SJCRH30 (cell line): Measurements from ENCODE around the gene CHPF. TPM values are rescaled to one million over a fixed set of nuclear protein-coding genes. Genes with fewer than 3 reads are reported as not detected.
A peak's percentile ranks its signal among the peaks of the same experiment; 100 is the strongest.

Experiments used
- DNase-seq, 2 experiments: peaks; one replicate each; pipeline ENCODE4 v3.0.0-alpha.2; 2015 to 2020
- H3K27ac ChIP-seq: fragments of 250-450 bp; sonication (Bioruptor Pico); 2 replicates; pipeline ENCODE4 v1.5.1; 2020; ENCODE audit warnings: mild to moderate bottlenecking, moderate library complexity
- H3K27me3 ChIP-seq: fragments of 250-450 bp; sonication (Bioruptor Pico); 2 replicates; pipeline ENCODE4 v1.5.1; 2020; ENCODE audit warnings: mild to moderate bottlenecking, moderate library complexity
- H3K36me3 ChIP-seq: fragments of 250-450 bp; sonication (Bioruptor Pico); 2 replicates; pipeline ENCODE4 v1.5.1; 2020; ENCODE audit warnings: mild to moderate bottlenecking, moderate library complexity
- H3K4me1 ChIP-seq: fragments of 250-450 bp; sonication (Bioruptor Pico); 2 replicates; pipeline ENCODE4 v1.5.1; 2020; ENCODE audit warnings: mild to moderate bottlenecking, moderate library complexity
- H3K4me3 ChIP-seq: fragments of 250-450 bp; sonication (Bioruptor Pico); 2 replicates; pipeline ENCODE4 v1.5.1; 2020; ENCODE audit warnings: mild to moderate bottlenecking, moderate library complexity
- H3K9me3 ChIP-seq: fragments of 250-450 bp; sonication (Bioruptor Pico); replicated peaks from 2 replicates; pipeline ENCODE4 v1.5.1; 2020; ENCODE audit warnings: mild to moderate bottlenecking, moderate library complexity
- total RNA-seq: library from RNA; depleted of rRNA; stranded (reverse); fragments of >200 nt; shearing (Covaris generic); gene quantifications from 2 replicates; pipeline ENCODE4 v1.2.3, GENCODE V29; 2014

CHPF gene
- total RNA-seq, 1 experiment from 2014 or later = 41.8 TPM

GRCh38 chr2:219571311-219572236, 28.0 kb upstream of the CHPF start, which contains the start of gene OBSL1:
Gene OBSL1, minus strand, starts transcription at chr2:219571539. Its CDS starts 307 bp downstream, at chr2:219571232.
- Histone ChIP-seq H3K36me3 (peaks cover 10% of the 10 kb centered on the region), H3K4me1 (peaks cover 18% of the 10 kb centered on the region), H3K9me3 (no peaks in the 10 kb centered on the region), H3K4me3 (peak within 1 kb of the TSS; percentile 94), H3K27me3 (no peaks in the 10 kb centered on the region), H3K27ac (peak within 1 kb of the TSS; percentile 83)
- DNase-seq = peak; percentile 96 to 97

GRCh38 chr2:219570924-219571310, 27.3 kb upstream of the CHPF start:
- peaks cover 15% of the 10 kb centered on the region for H3K4me1 ChIP-seq
- DNase-seq = peak; percentile 32

GRCh38 chr2:219570194-219570923, 26.8 kb upstream of the CHPF start:
- H3K27me3 ChIP-seq = no peaks in the 10 kb centered on the region
- no peaks in the 10 kb centered on the region for H3K9me3 ChIP-seq
- H3K36me3 ChIP-seq = peaks cover 10% of the 10 kb centered on the region
- H3K27ac ChIP-seq = peak overlapping the region; percentile 83; the same call in 1 of the 2 replicates
- DNase-seq = peak in 1 of 2 experiments; percentile 33
- peak overlapping the region; percentile 94 for H3K4me3 ChIP-seq
- peaks cover 15% of the 10 kb centered on the region for H3K4me1 ChIP-seq

More at GRCh38 chr2:219570924-219571310, 27.3 kb upstream of the CHPF start:
- no peaks in the 10 kb centered on the region for H3K9me3 ChIP-seq
- H3K4me3 ChIP-seq = peak overlapping the region; percentile 94
- no peaks in the 10 kb centered on the region for H3K27me3 ChIP-seq
- peaks cover 10% of the 10 kb centered on the region for H3K36me3 ChIP-seq
- H3K27ac ChIP-seq = peak overlapping the region; percentile 83

- no peak for DNase-seq
- Histone ChIP-seq H3K27ac (no peak overlapping the region), H3K36me3 (peaks cover 10% of the 10 kb centered on the region), H3K4me3 (peak overlapping the region; percentile 94), H3K4me1 (peaks cover 15% of the 10 kb centered on the region), H3K27me3 (no peaks in the 10 kb centered on the region), H3K9me3 (no peaks in the 10 kb centered on the region)
Observed at GRCh38 chr2:219569635-219570034, 26.0 kb upstream of the CHPF start.

GRCh38 chr2:219569041-219569440, 25.4 kb upstream of the CHPF start:
- peak; percentile 47 to 64 for DNase-seq
- H3K4me3 ChIP-seq = no peak overlapping the region
- no peak overlapping the region for H3K27ac ChIP-seq
- no peaks in the 10 kb centered on the region for H3K9me3 ChIP-seq
- H3K27me3 ChIP-seq = no peaks in the 10 kb centered on the region
- H3K4me1 ChIP-seq = peaks cover 15% of the 10 kb centered on the region
- H3K36me3 ChIP-seq = peaks cover 10% of the 10 kb centered on the region

GRCh38 chr2:219567791-219568361, 24.3 kb upstream of the CHPF start:
- Histone ChIP-seq H3K27me3 (no peaks in the 10 kb centered on the region), H3K4me3 (no peak overlapping the region), H3K4me1 (peaks cover 23% of the 10 kb centered on the region), H3K36me3 (peaks cover 10% of the 10 kb centered on the region), H3K9me3 (no peaks in the 10 kb centered on the region), H3K27ac (no peak overlapping the region)
- DNase-seq = no peak

GRCh38 chr2:219567131-219567530, 23.5 kb upstream of the CHPF start:
- no peaks in the 10 kb centered on the region for H3K9me3 ChIP-seq
- no peak for DNase-seq
- peaks cover 10% of the 10 kb centered on the region for H3K36me3 ChIP-seq
- peaks cover 28% of the 10 kb centered on the region for H3K4me1 ChIP-seq
- no peak overlapping the region for H3K27ac ChIP-seq
- no peak overlapping the region for H3K4me3 ChIP-seq
- H3K27me3 ChIP-seq = no peaks in the 10 kb centered on the region

GRCh38 chr2:219566640-219567039, 23.0 kb upstream of the CHPF start:
- Histone ChIP-seq H3K4me3 (no peak overlapping the region), H3K27me3 (no peaks in the 10 kb centered on the region), H3K9me3 (no peaks in the 10 kb centered on the region), H3K36me3 (peaks cover 10% of the 10 kb centered on the region), H3K27ac (no peak overlapping the region), H3K4me1 (peaks cover 28% of the 10 kb centered on the region)
- no peak for DNase-seq

- Histone ChIP-seq H3K9me3 (no peaks in the 10 kb centered on the region), H3K27ac (no peak overlapping the region), H3K4me1 (peaks cover 40% of the 10 kb centered on the region), H3K27me3 (no peaks in the 10 kb centered on the region), H3K4me3 (no peak overlapping the region), H3K36me3 (peaks cover 10% of the 10 kb centered on the region)
- DNase-seq = no peak
Observed at GRCh38 chr2:219565130-219566080, 21.8 kb upstream of the CHPF start.

GRCh38 chr2:219563271-219563928, 19.8 kb upstream of the CHPF start:
- no peak for DNase-seq
- H3K36me3 ChIP-seq = peaks cover 2% of the 10 kb centered on the region; the same call in 1 of the 2 replicates
- no peaks in the 10 kb centered on the region for H3K9me3 ChIP-seq
- peaks cover 38% of the 10 kb centered on the region for H3K4me1 ChIP-seq
- no peaks in the 10 kb centered on the region for H3K27me3 ChIP-seq
- no peak overlapping the region for H3K4me3 ChIP-seq
- H3K27ac ChIP-seq = no peak overlapping the region

GRCh38 chr2:219562049-219563020, 18.7 kb upstream of the CHPF start:
- peaks cover 38% of the 10 kb centered on the region for H3K4me1 ChIP-seq
- H3K36me3 ChIP-seq = no peaks in the 10 kb centered on the region
- H3K4me3 ChIP-seq = no peak overlapping the region
- H3K27me3 ChIP-seq = no peaks in the 10 kb centered on the region
- H3K27ac ChIP-seq = peak overlapping the region; percentile 85
- peak in 1 of 2 experiments; percentile 45 for DNase-seq
- no peaks in the 10 kb centered on the region for H3K9me3 ChIP-seq

GRCh38 chr2:219561179-219562048, 17.8 kb upstream of the CHPF start:
- 0 out of 2 replicates have a peak overlapping the region, but pooled peaks have one; percentile 1 for H3K4me3 ChIP-seq
- H3K36me3 ChIP-seq = no peaks in the 10 kb centered on the region
- no peaks in the 10 kb centered on the region for H3K27me3 ChIP-seq
- no peaks in the 10 kb centered on the region for H3K9me3 ChIP-seq
- H3K4me1 ChIP-seq = peaks cover 38% of the 10 kb centered on the region
- H3K27ac ChIP-seq = peak overlapping the region; percentile 85
- DNase-seq = peak; percentile 84 to 86
